ENCODE results near the gene LPP. TPM values are rescaled to one million over a fixed set of nuclear protein-coding genes. Genes with fewer than 3 reads are reported as not detected.

LPP gene
- total RNA-seq, 1 experiment from 2014 or later = 54.0 TPM

GRCh38 chr3:188209740-188210139 is 55.8 kb downstream of the LPP start:
- H3K36me3 ChIP-seq (ENCODE audit: control insufficient read depth in 1 of 2, insufficient read depth in 2 of 2, low read length in 2 of 2) = no peaks in the 10 kb centered on the region
- no peak overlapping the region for H3K4me2 ChIP-seq (ENCODE audit: low read length)
- no peak for DNase-seq (ENCODE audit: low read depth, low spot score)
- ATAC-seq = no peak
- H3K4me3 ChIP-seq (replicated peaks in 1 of 2; ENCODE audit: low read depth in 1 of 2, low read length in 2 of 2) = no peak overlapping the region
- H3K79me2 ChIP-seq (ENCODE audit: insufficient read depth, low read length) = peaks cover 22% of the 10 kb centered on the region; the same call in 1 of the 2 replicates
- ChIA-PET POLR2A (no interaction called here), CTCF (no interaction called here), RAD21 (ENCODE audit: low non-redundant PET in 1 of 2, low total read pairs in 2 of 2, uncharacterized antibody in 2 of 2, unreplicated experiment in 2 of 2) (no interaction called here)
- no peak for TF ChIP-seq CTCF (IDR thresholded peaks at IDR 0.05 in 2 of 3, conservative IDR thresholded peaks at IDR 0.05 in 1 of 3; ENCODE audit: borderline replicate concordance in 1 of 3, insufficient read depth in 1 of 3, low read depth in 2 of 3, low read length in 2 of 3)
- no peak for TF ChIP-seq ATF3 (IDR thresholded peaks at IDR 0.05)
- no peak for TF ChIP-seq TCF7L2 (IDR thresholded peaks at IDR 0.05; ENCODE audit: borderline replicate concordance, extremely low read depth, insufficient read depth, insufficient read length)
- no peak for TF ChIP-seq YY1 (IDR thresholded peaks at IDR 0.05; ENCODE audit: extremely low read depth, insufficient replicate concordance, low read depth, low read length)
- no peak for TF ChIP-seq CEBPB (IDR thresholded peaks at IDR 0.05; ENCODE audit: low read depth)
- TF ChIP-seq ELF1 (IDR thresholded peaks at IDR 0.05; ENCODE audit: borderline replicate concordance, low read depth) = no peak
- no peak for TF ChIP-seq CBX3 (IDR thresholded peaks at IDR 0.05; ENCODE audit: low read depth)
- no peak for TF ChIP-seq RAD21 (IDR thresholded peaks at IDR 0.05; ENCODE audit: low read depth)
- TF ChIP-seq SRF (IDR thresholded peaks at IDR 0.05; ENCODE audit: low read depth) = no peak
- TF ChIP-seq EGR1 (IDR thresholded peaks at IDR 0.05; ENCODE audit: low read depth) = no peak
- no peak for TF ChIP-seq REST (IDR thresholded peaks at IDR 0.05; ENCODE audit: low read depth)
- no peak for TF ChIP-seq JUND (IDR thresholded peaks at IDR 0.05)
- TF ChIP-seq MAX (IDR thresholded peaks at IDR 0.05) = no peak
- TF ChIP-seq ZBTB33 (IDR thresholded peaks at IDR 0.05; ENCODE audit: extremely low read depth, insufficient replicate concordance, low read length) = no peak
- no peak overlapping the region for H3K9ac ChIP-seq (ENCODE audit: low read length)
- intact Hi-C loops (cut with micrococcal nuclease) = no loop called here
- H3K4me1 ChIP-seq (ENCODE audit: control insufficient read depth in 1 of 2, insufficient read depth in 2 of 2, low read length in 2 of 2) = no peaks in the 10 kb centered on the region
- H4K20me1 ChIP-seq (ENCODE audit: insufficient read depth) = no peaks in the 10 kb centered on the region
- H3K9me2 ChIP-seq (ENCODE audit: insufficient read depth) = no peaks in the 10 kb centered on the region
- H3K27me3 ChIP-seq (ENCODE audit: insufficient read depth, low read length) = no peaks in the 10 kb centered on the region
- no peak overlapping the region for H2AFZ ChIP-seq (ENCODE audit: low read depth, low read length, poor library complexity, severe bottlenecking)
- no peak overlapping the region for H3K27ac ChIP-seq (ENCODE audit: low read depth, low read length)
- no peaks in the 10 kb centered on the region for H3K9me3 ChIP-seq (ENCODE audit: control insufficient read depth in 1 of 2, insufficient read depth in 1 of 2, low read depth in 1 of 2, low read length in 2 of 2)
- BruUV-seq (replicated peaks) = no TSS peak
